ENCODE results near the gene TMEM119. TPM values are rescaled to one million over a fixed set of nuclear protein-coding genes. Genes with fewer than 3 reads are reported as not detected.
A peak's percentile ranks its signal among the peaks of the same experiment; 100 is the strongest.

The TMEM119 gene
- total and polyA plus RNA-seq, 9 of the 15 experiments (the other 6 are each of a cell fraction or from before 2014, with no cell fraction given) = 0.18 TPM; not detected in 8

GRCh38 chr12:108562348-108563135 lies 35.3 kb downstream of the TMEM119 start, which contains the start of gene ISCU (continued):
- TF ChIP-seq AFF1 (IDR thresholded peaks at IDR 0.05; ENCODE audit: low read depth in 1 of 2, partially characterized antibody in 2 of 2) (no peak), ESRRA (IDR thresholded peaks at IDR 0.05; ENCODE audit: borderline replicate concordance, low read depth) (no peak), ZNF766 (CRISPR knock-in tag; conservative IDR thresholded peaks at IDR 0.05) (no peak), ZBTB7A (IDR thresholded peaks at IDR 0.05; ENCODE audit: borderline replicate concordance, control insufficient read depth, low read depth, low read length) (0 out of 2 replicates have a peak, but pooled peaks have one; percentile 12), MAFF (IDR thresholded peaks at IDR 0.05; ENCODE audit: low read length) (no peak), BACH1 (tag; IDR thresholded peaks at IDR 0.05) (no peak), ZBTB26 (CRISPR knock-in tag; IDR thresholded peaks at IDR 0.05) (no peak), FOXP4 (CRISPR knock-in tag; IDR thresholded peaks at IDR 0.05; ENCODE audit: borderline replicate concordance) (0 out of 2 replicates have a peak, but pooled peaks have one; percentile 68), SIN3A (IDR thresholded peaks at IDR 0.05; ENCODE audit: borderline replicate concordance in 2 of 2, control insufficient read depth in 1 of 2, low read depth in 2 of 2, low read length in 2 of 2) (peak; percentile 34 to 83; a peak in 2 of 4 replicates), NEUROD1 (IDR thresholded peaks at IDR 0.05; ENCODE audit: borderline replicate concordance, low read depth, low read length, partially characterized antibody) (no peak), STAG1 (CRISPR knock-in tag; IDR thresholded peaks at IDR 0.05; ENCODE audit: borderline replicate concordance) (0 out of 2 replicates have a peak, but pooled peaks have one; percentile 22), BRF1 (IDR thresholded peaks at IDR 0.05; ENCODE audit: borderline replicate concordance, extremely low read depth, insufficient read length) (no peak), CBX2 (IDR thresholded peaks at IDR 0.05; ENCODE audit: insufficient read depth, low read length, poor library complexity, severe bottlenecking) (no peak), CHD2 (IDR thresholded peaks at IDR 0.05; ENCODE audit: low read depth, low read length) (no peak), ETV1 (tag; conservative IDR thresholded peaks at IDR 0.05; ENCODE audit: low read depth) (no peak), TBP (optimal IDR thresholded peaks at IDR 0.05; ENCODE audit: low read depth, low read length) (peak; percentile 86), TRIM24 (IDR thresholded peaks at IDR 0.05) (no peak)
